PC-3 (cell line): ENCODE data around the gene L3MBTL4. TPM values are rescaled to one million over a fixed set of nuclear protein-coding genes. Genes with fewer than 3 reads are reported as not detected.

Experiments
- ATAC-seq: fragments of 200-7000 bp; cut with Tn5 transposase; 2 replicates; pipeline ENCODE4 v1.9.1; 2020; ENCODE audit warnings: mild to moderate bottlenecking, moderate library complexity
- BruUV-seq: library from RNA; stranded (reverse); fragments of 400-500 nt; replicated peaks from 2 replicates; lab custom pipeline; 2021; lab: Mats Ljungman, UMichigan
- CTCF ChIA-PET: fragments of 300-600 bp; sonication (Branson Sonifier 250); formaldehyde crosslinking; loops from one replicate; lab custom pipeline; 2022; ENCODE audit warnings: antibody characterized with exemption; lab: Charles Lee
- POLR2A ChIA-PET: fragments of 300-600 bp; sonication (Branson Sonifier 250); formaldehyde crosslinking; loops from one replicate; lab custom pipeline; 2022; ENCODE audit warnings: antibody characterized with exemption; ENCODE audit not compliant: unreplicated experiment; lab: Charles Lee
- DNase-seq: peaks from one replicate; pipeline ENCODE4 v3.0.0-alpha.2; 2015
- H2AFZ ChIP-seq: fragments of 300-600 bp; sonication (generic); 2 replicates; pipeline ENCODE4 v1.6.0; 2016; ENCODE audit warnings: antibody characterized with exemption, low read length
- H3F3A ChIP-seq: fragments of 300-600 bp; sonication (generic); one replicate; pipeline ENCODE4 v1.6.0; 2017; ENCODE audit warnings: antibody characterized with exemption, low read length, control low read depth, mild to moderate bottlenecking; ENCODE audit not compliant: unreplicated experiment
- H3K27ac ChIP-seq: fragments of 300-600 bp; sonication (generic); 2 replicates; pipeline ENCODE4 v1.5.1; 2016; ENCODE audit warnings: mild to moderate bottlenecking, low read length
- H3K27me3 ChIP-seq: fragments of 300-600 bp; sonication (generic); 2 replicates; pipeline ENCODE4 v1.6.1; 2016; ENCODE audit warnings: low read length, mixed read lengths
- H3K36me3 ChIP-seq: fragments of 300-600 bp; sonication (generic); 2 replicates; pipeline ENCODE4 v1.6.1; 2016; ENCODE audit warnings: low read depth, mixed run types, low read length, mixed read lengths
- H3K4me1 ChIP-seq: fragments of 300-600 bp; sonication (generic); 2 replicates; pipeline ENCODE4 v1.5.1; 2016; ENCODE audit warnings: low read length; ENCODE audit not compliant: insufficient read depth
- H3K4me2 ChIP-seq: fragments of 300-600 bp; sonication (generic); 2 replicates; pipeline ENCODE4 v1.6.0; 2016; ENCODE audit warnings: low read length
- H3K4me3 ChIP-seq: fragments of 300-600 bp; sonication (generic); 2 replicates; pipeline ENCODE4 v1.5.1; 2016; ENCODE audit warnings: mild to moderate bottlenecking, low read length, mixed read lengths
- H3K79me2 ChIP-seq: fragments of 300-600 bp; sonication (generic); 2 replicates; pipeline ENCODE4 v1.6.1; 2017; ENCODE audit warnings: low read length, mixed read lengths
- H3K9ac ChIP-seq: fragments of 300-600 bp; sonication (generic); 2 replicates; pipeline ENCODE4 v1.6.0; 2016; ENCODE audit warnings: mild to moderate bottlenecking, low read length
- H3K9me2 ChIP-seq: fragments of 300-600 bp; sonication (generic); replicated peaks from 2 replicates; pipeline ENCODE4 v1.6.1; 2016; ENCODE audit warnings: mixed run types, low read length, mixed read lengths
- H3K9me3 ChIP-seq: fragments of 300-600 bp; sonication (generic); 2 replicates; pipeline ENCODE4 v1.6.1; 2016; ENCODE audit warnings: low read length, mixed read lengths
- H4K20me1 ChIP-seq: fragments of 300-600 bp; sonication (generic); 2 replicates; pipeline ENCODE4 v1.6.1; 2016; ENCODE audit warnings: low read length, mixed read lengths
- CTCF ChIP-seq: fragments of 300-600 bp; sonication (generic); conservative IDR thresholded peaks from 2 replicates; pipeline ENCODE4 v1.5.1; 2017; ENCODE audit warnings: antibody characterized with exemption, low read depth, mild to moderate bottlenecking, low read length
- EZH2 ChIP-seq: fragments of 300-600 bp; sonication (generic); IDR thresholded peaks from one replicate; pipeline ENCODE4 v1.6.1; 2017; ENCODE audit warnings: antibody characterized with exemption, mild to moderate bottlenecking, low read length; ENCODE audit not compliant: unreplicated experiment
- EZH2phosphoT487 ChIP-seq: fragments of 300-600 bp; sonication (generic); IDR thresholded peaks from 2 replicates; pipeline ENCODE4 v1.6.1; 2018; ENCODE audit warnings: mild to moderate bottlenecking, antibody characterized with exemption, low read length, borderline replicate concordance
- intact Hi-C: fragments of 100-400 bp; cut with micrococcal nuclease; formaldehyde crosslinking; loops from 2 replicates; pipeline ENCODE4 v1.9.0; 2023
- total RNA-seq: library from RNA; depleted of rRNA; stranded (reverse); fragments of >200 nt; gene quantifications from 2 replicates; pipeline ENCODE4 v1.2.3, GENCODE V29; 2014

L3MBTL4 gene
- total RNA-seq, 1 experiment from 2014 or later: 0.47 TPM

- no TSS peak for BruUV-seq
- H3K9me3 ChIP-seq: peaks cover 3% of the 10 kb centered on the region; the same call in 1 of the 2 replicates
- no peaks in the 10 kb centered on the region for H3K4me1 ChIP-seq
- no peaks in the 10 kb centered on the region for H3K79me2 ChIP-seq
- H3K36me3 ChIP-seq: no peaks in the 10 kb centered on the region
- H3K9me2 ChIP-seq: no peaks in the 10 kb centered on the region
- H3K27me3 ChIP-seq: no peaks in the 10 kb centered on the region
- H2AFZ ChIP-seq: no peak overlapping the region
- no peak for ATAC-seq
- no peak for TF ChIP-seq EZH2
- no peak for TF ChIP-seq CTCF
- TF ChIP-seq EZH2phosphoT487: no peak
- H3K27ac ChIP-seq: no peak overlapping the region
- DNase-seq: no peak
- H3K9ac ChIP-seq: no peak overlapping the region
- intact Hi-C loops: no loop called here
- CTCF ChIA-PET: no interaction called here
- H3K4me2 ChIP-seq: no peak overlapping the region
- POLR2A ChIA-PET: no interaction called here
- no peak overlapping the region for H3K4me3 ChIP-seq
- H3F3A ChIP-seq: no peaks in the 10 kb centered on the region
- no peaks in the 10 kb centered on the region for H4K20me1 ChIP-seq
Observed at GRCh38 chr18:6031442-6031841, 383.3 kb downstream of the L3MBTL4 start.

GRCh38 chr18:6031002-6031401, 383.7 kb downstream of the L3MBTL4 start:
- no peaks in the 10 kb centered on the region for H3K79me2 ChIP-seq
- no peaks in the 10 kb centered on the region for H3K4me1 ChIP-seq
- BruUV-seq: no TSS peak
- intact Hi-C loops: no loop called here
- H3K9me3 ChIP-seq: no peaks in the 10 kb centered on the region
- no peak overlapping the region for H3K4me2 ChIP-seq
- no peaks in the 10 kb centered on the region for H3F3A ChIP-seq
- TF ChIP-seq EZH2phosphoT487: no peak
- no peak for TF ChIP-seq EZH2
- no peak for TF ChIP-seq CTCF
- no peaks in the 10 kb centered on the region for H3K27me3 ChIP-seq
- POLR2A ChIA-PET: no interaction called here
- no peaks in the 10 kb centered on the region for H3K36me3 ChIP-seq
- no peak overlapping the region for H3K4me3 ChIP-seq
- no peak overlapping the region for H2AFZ ChIP-seq
- ATAC-seq (no peak), DNase-seq (no peak)
- H4K20me1 ChIP-seq: no peaks in the 10 kb centered on the region
- CTCF ChIA-PET: no interaction called here
- H3K9me2 ChIP-seq: no peaks in the 10 kb centered on the region
- H3K9ac ChIP-seq: no peak overlapping the region
- no peak overlapping the region for H3K27ac ChIP-seq

GRCh38 chr18:6024745-6025248, 389.9 kb downstream of the L3MBTL4 start:
- Histone ChIP-seq H3K4me2 (no peak overlapping the region), H3K4me1 (no peaks in the 10 kb centered on the region), H4K20me1 (no peaks in the 10 kb centered on the region), H3K27ac (no peak overlapping the region), H3K36me3 (no peaks in the 10 kb centered on the region), H2AFZ (no peak overlapping the region), H3K9me2 (no peaks in the 10 kb centered on the region), H3K27me3 (no peaks in the 10 kb centered on the region), H3K4me3 (no peak overlapping the region), H3F3A (no peaks in the 10 kb centered on the region), H3K9me3 (no peaks in the 10 kb centered on the region), H3K9ac (no peak overlapping the region), H3K79me2 (no peaks in the 10 kb centered on the region)
- BruUV-seq: no TSS peak
- TF ChIP-seq CTCF: no peak
- TF ChIP-seq EZH2phosphoT487: no peak
- no peak for TF ChIP-seq EZH2
- no peak for DNase-seq
- POLR2A ChIA-PET: no interaction called here
- ATAC-seq: no peak
- intact Hi-C loops: no loop called here
- CTCF ChIA-PET: interaction anchor here (0.6 kb wide), 1 partner anchor 93 kb away, joined by 4 read pairs; no protein-coding TSS in a partner anchor
